Measurements from ENCODE around the gene SCAMP2.

Gene SCAMP2

GRCh38 chr15:74837482-74838136 is 35.6 kb downstream of the SCAMP2 start:
- no peak for DNase-seq

GRCh38 chr15:74836846-74837245 is 36.3 kb downstream of the SCAMP2 start:
- no peak for DNase-seq

GRCh38 chr15:74835312-74835823 is 37.8 kb downstream of the SCAMP2 start:
- DNase-seq = peak in 3 of 4 experiments; percentile 14 to 36 (median 19)

GRCh38 chr15:74833376-74834107 is 39.6 kb downstream of the SCAMP2 start:
- DNase-seq = no peak

GRCh38 chr15:74832826-74833225 is 40.3 kb downstream of the SCAMP2 start:
- no peak for DNase-seq

- DNase-seq = no peak
These were observed 41.2 kb downstream of the SCAMP2 start for GRCh38 chr15:74831813-74832495.

- no peak for DNase-seq
These were observed 42.3 kb downstream of the SCAMP2 start for GRCh38 chr15:74830868-74831267.

GRCh38 chr15:74829991-74830390 is 43.2 kb downstream of the SCAMP2 start:
- DNase-seq = no peak

- DNase-seq = no peak
These were observed 43.7 kb downstream of the SCAMP2 start for GRCh38 chr15:74829486-74829885.

- no peak for DNase-seq
These were observed 44.3 kb downstream of the SCAMP2 start for GRCh38 chr15:74828835-74829234.

- no peak for DNase-seq
These were observed 45.6 kb downstream of the SCAMP2 start for GRCh38 chr15:74827614-74828013.

GRCh38 chr15:74826921-74827320 is 46.2 kb downstream of the SCAMP2 start:
- no peak for DNase-seq

- peak in 3 of 4 experiments; percentile 15 to 24 (median 16) for DNase-seq
These were observed 46.8 kb downstream of the SCAMP2 start, which contains the start of gene CPLX3 for GRCh38 chr15:74826364-74826819. CPLX3 (plus strand) TSS chr15:74826627; CDS start chr15:74826704, 77 bp downstream.

- no peak for DNase-seq
These were observed 47.3 kb downstream of the SCAMP2 start for GRCh38 chr15:74825866-74826265.

- no peak for DNase-seq
These were observed 48.2 kb downstream of the SCAMP2 start for GRCh38 chr15:74824976-74825375.

- DNase-seq = no peak
These were observed 49.8 kb downstream of the SCAMP2 start for GRCh38 chr15:74823324-74823723.

GRCh38 chr15:74822233-74822632 is 50.9 kb downstream of the SCAMP2 start:
- no peak for DNase-seq

GRCh38 chr15:74821790-74822158 is 51.4 kb downstream of the SCAMP2 start:
- no peak for DNase-seq

GRCh38 chr15:74821091-74821789 is 51.9 kb downstream of the SCAMP2 start:
- DNase-seq = no peak

GRCh38 chr15:74820056-74820455 is 53.1 kb downstream of the SCAMP2 start:
- DNase-seq = no peak

GRCh38 chr15:74817370-74817737 is 55.8 kb downstream of the SCAMP2 start:
- DNase-seq = no peak

- DNase-seq = no peak
These were observed 56.4 kb downstream of the SCAMP2 start for GRCh38 chr15:74816624-74817369.
